B cell (primary cell): ENCODE data around the gene UBAP1L. TPM values are rescaled to one million over a fixed set of nuclear protein-coding genes. Genes with fewer than 3 reads are reported as not detected.

Source experiments
- ATAC-seq: fragments of 200-7000 bp; cut with Tn5 transposase; one replicate; pipeline ENCODE4 v1.10.0; 2021; ENCODE audit warnings: low read depth, mild to moderate bottlenecking, moderate number of reproducible peaks, moderate library complexity
- CTCF ChIA-PET: fragments of 350-600 bp; sonication (Branson Sonifier 250); formaldehyde crosslinking; loops from one replicate; lab custom pipeline; 2021; ENCODE audit warnings: antibody characterized with exemption, inconsistent platforms; lab: Charles Lee
- POLR2A ChIA-PET: fragments of 350-600 bp; sonication (Branson Sonifier 250); formaldehyde crosslinking; loops from one replicate; lab custom pipeline; 2021; ENCODE audit warnings: antibody characterized with exemption; lab: Charles Lee
- DNase-seq: peaks from one replicate; pipeline ENCODE4 v3.0.0; 2013
- H2AFZ ChIP-seq: 2 replicates; pipeline ENCODE4 v1.6.1; 2012; ENCODE audit warnings: mild to moderate bottlenecking, low read depth, low read length; ENCODE audit not compliant: insufficient read depth, poor library complexity, severe bottlenecking
- H3K27ac ChIP-seq, 2 donors: 1 replicate in 1 of 2; 2 replicates in 1 of 2; pipeline ENCODE4 v1.5.1; 2012 to 2013; ENCODE audit warnings: low read length in 2 of 2, mild to moderate bottlenecking in 2 of 2, moderate library complexity in 1 of 2
- H3K27me3 ChIP-seq, 4 experiments: fragments of 200-600 bp in 1 of 4; sonication (generic) in 1 of 4; replicated peaks in 1 of 4; 1 replicate in 2 of 4; 2 replicates in 2 of 4; pipeline versions ENCODE4 v1.6.1 to v1.7.0; 2013 to 2016; ENCODE audit warnings: low read length in 3 of 4, mild to moderate bottlenecking in 2 of 4, mixed read lengths in 1 of 4, moderate library complexity in 1 of 4; ENCODE audit not compliant: insufficient read depth in 4 of 4, control insufficient read depth in 3 of 4; ENCODE audit errors: control extremely low read depth in 1 of 4
- H3K36me3 ChIP-seq, 2 experiments: replicated peaks in 1 of 2; 1 replicate in 1 of 2; 2 replicates in 1 of 2; pipeline versions ENCODE4 v1.6.1 to v1.7.1; 2013; ENCODE audit warnings: low read length in 1 of 2; ENCODE audit not compliant: insufficient read depth in 2 of 2, control insufficient read depth in 1 of 2; ENCODE audit errors: control extremely low read depth in 1 of 2, extremely low read depth in 1 of 2
- H3K4me1 ChIP-seq, 2 donors: fragments of 200-600 bp in 1 of 2; sonication (generic) in 1 of 2; 1 replicate in 1 of 2; 2 replicates in 1 of 2; pipeline versions ENCODE4 v1.5.1 to v1.6.1; 2013 to 2017; ENCODE audit warnings: low read length in 2 of 2; ENCODE audit not compliant: control insufficient read depth in 2 of 2, insufficient read depth in 2 of 2
- H3K4me2 ChIP-seq: replicated peaks from 2 replicates; pipeline ENCODE3; 2012; ENCODE audit warnings: mild to moderate bottlenecking, low read depth, low read length; ENCODE audit not compliant: poor library complexity, severe bottlenecking
- H3K4me3 ChIP-seq, 5 experiments: fragments of 200-600 bp in 1 of 5; sonication (generic) in 1 of 5; 1 replicate in 3 of 5; 2 replicates in 2 of 5; pipeline versions ENCODE4 v1.5.1 to v1.7.0; 2011 to 2016; ENCODE audit warnings: low read length in 4 of 5, mild to moderate bottlenecking in 4 of 5, low read depth in 2 of 5, control low read depth in 1 of 5, moderate library complexity in 1 of 5; ENCODE audit not compliant: insufficient read depth in 1 of 5; ENCODE audit errors: control extremely low read depth in 1 of 5, extremely low read depth in 1 of 5
- H3K79me2 ChIP-seq: fragments of 200-600 bp; sonication (generic); one replicate; pipeline ENCODE4 v1.6.0; 2016; ENCODE audit warnings: low read length; ENCODE audit not compliant: control insufficient read depth, insufficient read depth
- H3K9ac ChIP-seq: fragments of 200-600 bp; sonication (generic); 2 replicates; pipeline ENCODE4 v1.6.1; 2017; ENCODE audit warnings: mild to moderate bottlenecking, low read length, moderate library complexity
- H3K9me3 ChIP-seq, 3 donors: one replicate each; pipeline versions ENCODE4 v1.6.1 to v1.7.1; 2013; ENCODE audit warnings: low read length in 2 of 3; ENCODE audit not compliant: control insufficient read depth in 2 of 3, insufficient read depth in 1 of 3; ENCODE audit errors: control extremely low read depth in 1 of 3
- H4K20me1 ChIP-seq: 2 replicates; pipeline ENCODE4 v1.6.0; 2012; ENCODE audit warnings: mild to moderate bottlenecking, low read length; ENCODE audit not compliant: insufficient read depth, control insufficient read depth, poor library complexity, severe bottlenecking
- H3K27ac Mint-ChIP-seq: one replicate; pipeline ENCODE4 v1.8.0; 2021; ENCODE audit warnings: mixed read lengths
- H3K27me3 Mint-ChIP-seq: one replicate; pipeline ENCODE4 v1.8.0; 2021; ENCODE audit warnings: mixed read lengths
- H3K4me1 Mint-ChIP-seq: one replicate; pipeline ENCODE4 v1.8.0; 2021; ENCODE audit warnings: mixed read lengths
- H3K4me3 Mint-ChIP-seq: one replicate; pipeline ENCODE4 v1.8.0; 2021; ENCODE audit warnings: mixed read lengths
- H3K9me3 Mint-ChIP-seq: one replicate; pipeline ENCODE4 v1.8.0; 2022; ENCODE audit warnings: mixed read lengths; ENCODE audit not compliant: insufficient read depth
- CTCF ChIP-seq: fragments of 200-600 bp; IDR thresholded peaks from one replicate; pipeline ENCODE4 v1.8.0; 2022; ENCODE audit warnings: antibody characterized with exemption, mild to moderate bottlenecking
- EZH2 ChIP-seq: IDR thresholded peaks from 2 replicates; pipeline ENCODE4 v1.6.1; 2012; ENCODE audit warnings: borderline replicate concordance, low read depth, mild to moderate bottlenecking, moderate library complexity, low read length; ENCODE audit not compliant: insufficient read depth, poor library complexity, severe bottlenecking
- WGBS: methylation state at CpG from one replicate; pipeline ENCODE4 v1.1.5; 2013; ENCODE audit warnings: missing lambda C conversion rate; ENCODE audit not compliant: insufficient coverage; 5-methylcytosine and 5-hydroxymethylcytosine counted together
- intact Hi-C: fragments of 100-400 bp; cut with micrococcal nuclease; formaldehyde crosslinking; loops from one replicate; pipeline ENCODE4 v1.10.0; 2022
- polyA plus RNA-seq: library from polyadenylated mRNA; depleted of rRNA; stranded (reverse); fragments of >200 nt; gene quantifications from 2 replicates; pipeline ENCODE4 v1.2.3, GENCODE V29; 2012
- total RNA-seq, 2 donors: library from RNA; stranded (reverse); fragments of 120-200 nt in 1 of 2; gene quantifications; 1 replicate in 1 of 2; 2 replicates in 1 of 2; pipeline versions ENCODE4 v1.2.3 to v1.2.4, GENCODE V29; 2013 to 2022

Gene UBAP1L
- total and polyA plus RNA-seq, 2 donors (not counting 1 experiment from before 2014, with no cell fraction given), result 8.5 to 18.4 TPM

- DNase-seq (no peak), ATAC-seq (no peak)
- Histone ChIP-seq H3K27me3 (no peaks in the 10 kb centered on the region), H3K79me2 (no peaks in the 10 kb centered on the region), H2AFZ (no peak overlapping the region), H3K4me2 (no peak overlapping the region), H3K4me3 (no peak overlapping the region), H3K4me1 (no peaks in the 10 kb centered on the region), H3K36me3 (peaks cover 1 to 26% of the 10 kb centered on the region in 2 experiments), H4K20me1 (no peaks in the 10 kb centered on the region), H3K9me3 (no peaks in the 10 kb centered on the region), H3K9ac (no peak overlapping the region), H3K27ac (no peak overlapping the region)
- POLR2A ChIA-PET, result no interaction called here
- Mint-ChIP-seq H3K9me3 (no peaks in the 10 kb centered on the region), H3K27ac (no peak overlapping the region), H3K27me3 (no peaks in the 10 kb centered on the region), H3K4me3 (no peak overlapping the region), H3K4me1 (no peaks in the 10 kb centered on the region)
- intact Hi-C loops, result no loop called here
- CTCF ChIA-PET, result interaction anchor here (0.8 to 1.9 kb wide), 2 partner anchors 32 to 69 kb away, joined by 3 to 7 read pairs; no protein-coding TSS in a partner anchor
- WGBS, result 90% methylated on average over 2 of the region's 3 CpGs
- no peak for TF ChIP-seq EZH2
Measured at GRCh38 chr15:65102912-65103311, 12.1 kb downstream of the UBAP1L start.

DNA sequence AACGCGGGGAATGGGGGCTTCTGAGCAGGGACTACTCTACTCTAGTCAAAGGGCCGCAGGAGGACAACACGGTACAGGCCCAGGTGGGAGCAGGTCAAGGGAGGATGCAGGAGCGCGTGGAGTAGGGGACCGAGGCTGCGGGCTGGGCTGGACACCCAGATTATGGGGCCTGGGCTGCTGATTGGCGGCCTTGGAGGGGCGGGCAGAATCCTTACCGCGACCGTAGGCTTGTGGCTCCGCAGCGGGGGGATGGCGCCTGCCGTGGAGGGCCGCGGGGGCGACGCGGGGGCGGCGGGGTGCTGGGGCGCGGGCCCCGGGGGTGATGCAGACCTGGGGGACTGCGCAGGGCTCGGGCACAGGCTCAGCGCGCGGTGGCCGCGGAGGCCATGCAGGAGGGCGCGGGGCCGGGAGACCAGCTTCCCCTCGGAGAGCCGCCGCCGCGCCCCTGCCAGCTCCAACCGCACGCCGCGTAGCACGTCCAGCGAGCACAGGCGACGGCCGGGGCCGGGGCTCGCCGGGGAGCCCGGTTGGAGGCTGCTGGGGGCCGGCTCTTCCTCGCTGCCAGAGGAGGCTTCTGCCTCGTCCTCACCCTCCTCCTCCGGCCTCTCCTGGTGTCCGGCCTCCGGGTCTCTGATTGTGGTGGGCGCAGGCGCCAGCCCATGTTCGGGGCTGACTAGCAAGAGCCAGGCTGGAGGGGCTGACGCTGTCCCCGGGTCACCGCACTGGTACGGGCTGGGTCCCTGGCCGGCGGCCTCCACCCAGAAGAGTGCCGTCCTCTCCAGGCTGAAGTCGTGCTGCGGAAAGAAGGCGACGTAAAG is 12.9 kb downstream of the UBAP1L start:
- no peaks in the 10 kb centered on the region for H3K9me3 Mint-ChIP-seq
- intact Hi-C loops, result no loop called here
- H3K27ac Mint-ChIP-seq, result no peak overlapping the region
- H3K27me3 Mint-ChIP-seq, result no peaks in the 10 kb centered on the region
- Histone ChIP-seq H3K4me3 (no peak overlapping the region), H3K9ac (no peak overlapping the region), H4K20me1 (no peaks in the 10 kb centered on the region), H3K36me3 (peaks cover 1 to 26% of the 10 kb centered on the region in 2 experiments), H2AFZ (no peak overlapping the region), H3K9me3 (no peaks in the 10 kb centered on the region), H3K4me2 (no peak overlapping the region), H3K79me2 (no peaks in the 10 kb centered on the region), H3K27ac (no peak overlapping the region), H3K4me1 (no peaks in the 10 kb centered on the region), H3K27me3 (no peaks in the 10 kb centered on the region)
- TF ChIP-seq EZH2 (no peak), CTCF (no peak)
- no peak for ATAC-seq
- CTCF ChIA-PET, result interaction anchor here (0.8 to 1.9 kb wide), 8 partner anchors 9 to 83 kb away, joined by 3 to 7 read pairs (median 4); partner anchors contain the start of gene UBAP1L
- no peak for DNase-seq
- WGBS, result 93% methylated on average over 72 of the region's 75 CpGs
- H3K4me1 Mint-ChIP-seq, result no peaks in the 10 kb centered on the region
- POLR2A ChIA-PET, result no interaction called here
- no peak overlapping the region for H3K4me3 Mint-ChIP-seq
